B cell (primary cell): Measurements from ENCODE around the gene ZNF287. TPM values are rescaled to one million over a fixed set of nuclear protein-coding genes. Genes with fewer than 3 reads are reported as not detected.

Experiments
- ATAC-seq: fragments of 200-7000 bp; cut with Tn5 transposase; one replicate; pipeline ENCODE4 v1.10.0; 2021; ENCODE audit warnings: low read depth, mild to moderate bottlenecking, moderate number of reproducible peaks, moderate library complexity
- CTCF ChIA-PET: fragments of 350-600 bp; sonication (Branson Sonifier 250); formaldehyde crosslinking; loops from one replicate; lab custom pipeline; 2021; ENCODE audit warnings: antibody characterized with exemption, inconsistent platforms; lab: Charles Lee
- POLR2A ChIA-PET: fragments of 350-600 bp; sonication (Branson Sonifier 250); formaldehyde crosslinking; loops from one replicate; lab custom pipeline; 2021; ENCODE audit warnings: antibody characterized with exemption; lab: Charles Lee
- DNase-seq: peaks from one replicate; pipeline ENCODE4 v3.0.0; 2013
- H2AFZ ChIP-seq: 2 replicates; pipeline ENCODE4 v1.6.1; 2012; ENCODE audit warnings: mild to moderate bottlenecking, low read depth, low read length; ENCODE audit not compliant: insufficient read depth, poor library complexity, severe bottlenecking
- H3K27ac ChIP-seq, 2 donors: 1 replicate in 1 of 2; 2 replicates in 1 of 2; pipeline ENCODE4 v1.5.1; 2012 to 2013; ENCODE audit warnings: low read length in 2 of 2, mild to moderate bottlenecking in 2 of 2, moderate library complexity in 1 of 2
- H3K27me3 ChIP-seq, 4 experiments: fragments of 200-600 bp in 1 of 4; sonication (generic) in 1 of 4; replicated peaks in 1 of 4; 1 replicate in 2 of 4; 2 replicates in 2 of 4; pipeline versions ENCODE4 v1.6.1 to v1.7.0; 2013 to 2016; ENCODE audit warnings: low read length in 3 of 4, mild to moderate bottlenecking in 2 of 4, mixed read lengths in 1 of 4, moderate library complexity in 1 of 4; ENCODE audit not compliant: insufficient read depth in 4 of 4, control insufficient read depth in 3 of 4; ENCODE audit errors: control extremely low read depth in 1 of 4
- H3K36me3 ChIP-seq, 2 experiments: replicated peaks in 1 of 2; 1 replicate in 1 of 2; 2 replicates in 1 of 2; pipeline versions ENCODE4 v1.6.1 to v1.7.1; 2013; ENCODE audit warnings: low read length in 1 of 2; ENCODE audit not compliant: insufficient read depth in 2 of 2, control insufficient read depth in 1 of 2; ENCODE audit errors: control extremely low read depth in 1 of 2, extremely low read depth in 1 of 2
- H3K4me1 ChIP-seq, 2 donors: fragments of 200-600 bp in 1 of 2; sonication (generic) in 1 of 2; 1 replicate in 1 of 2; 2 replicates in 1 of 2; pipeline versions ENCODE4 v1.5.1 to v1.6.1; 2013 to 2017; ENCODE audit warnings: low read length in 2 of 2; ENCODE audit not compliant: control insufficient read depth in 2 of 2, insufficient read depth in 2 of 2
- H3K4me2 ChIP-seq: replicated peaks from 2 replicates; pipeline ENCODE3; 2012; ENCODE audit warnings: mild to moderate bottlenecking, low read depth, low read length; ENCODE audit not compliant: poor library complexity, severe bottlenecking
- H3K4me3 ChIP-seq, 5 experiments: fragments of 200-600 bp in 1 of 5; sonication (generic) in 1 of 5; 1 replicate in 3 of 5; 2 replicates in 2 of 5; pipeline versions ENCODE4 v1.5.1 to v1.7.0; 2011 to 2016; ENCODE audit warnings: low read length in 4 of 5, mild to moderate bottlenecking in 4 of 5, low read depth in 2 of 5, control low read depth in 1 of 5, moderate library complexity in 1 of 5; ENCODE audit not compliant: insufficient read depth in 1 of 5; ENCODE audit errors: control extremely low read depth in 1 of 5, extremely low read depth in 1 of 5
- H3K79me2 ChIP-seq: fragments of 200-600 bp; sonication (generic); one replicate; pipeline ENCODE4 v1.6.0; 2016; ENCODE audit warnings: low read length; ENCODE audit not compliant: control insufficient read depth, insufficient read depth
- H3K9ac ChIP-seq: fragments of 200-600 bp; sonication (generic); 2 replicates; pipeline ENCODE4 v1.6.1; 2017; ENCODE audit warnings: mild to moderate bottlenecking, low read length, moderate library complexity
- H3K9me3 ChIP-seq, 3 donors: one replicate each; pipeline versions ENCODE4 v1.6.1 to v1.7.1; 2013; ENCODE audit warnings: low read length in 2 of 3; ENCODE audit not compliant: control insufficient read depth in 2 of 3, insufficient read depth in 1 of 3; ENCODE audit errors: control extremely low read depth in 1 of 3
- H4K20me1 ChIP-seq: 2 replicates; pipeline ENCODE4 v1.6.0; 2012; ENCODE audit warnings: mild to moderate bottlenecking, low read length; ENCODE audit not compliant: insufficient read depth, control insufficient read depth, poor library complexity, severe bottlenecking
- H3K27ac Mint-ChIP-seq: one replicate; pipeline ENCODE4 v1.8.0; 2021; ENCODE audit warnings: mixed read lengths
- H3K27me3 Mint-ChIP-seq: one replicate; pipeline ENCODE4 v1.8.0; 2021; ENCODE audit warnings: mixed read lengths
- H3K4me1 Mint-ChIP-seq: one replicate; pipeline ENCODE4 v1.8.0; 2021; ENCODE audit warnings: mixed read lengths
- H3K4me3 Mint-ChIP-seq: one replicate; pipeline ENCODE4 v1.8.0; 2021; ENCODE audit warnings: mixed read lengths
- H3K9me3 Mint-ChIP-seq: one replicate; pipeline ENCODE4 v1.8.0; 2022; ENCODE audit warnings: mixed read lengths; ENCODE audit not compliant: insufficient read depth
- EZH2 ChIP-seq: IDR thresholded peaks from 2 replicates; pipeline ENCODE4 v1.6.1; 2012; ENCODE audit warnings: borderline replicate concordance, low read depth, mild to moderate bottlenecking, moderate library complexity, low read length; ENCODE audit not compliant: insufficient read depth, poor library complexity, severe bottlenecking
- WGBS: methylation state at CpG from one replicate; pipeline ENCODE4 v1.1.5; 2013; ENCODE audit warnings: missing lambda C conversion rate; ENCODE audit not compliant: insufficient coverage; 5-methylcytosine and 5-hydroxymethylcytosine counted together
- intact Hi-C: fragments of 100-400 bp; cut with micrococcal nuclease; formaldehyde crosslinking; loops from one replicate; pipeline ENCODE4 v1.10.0; 2022
- polyA plus RNA-seq: library from polyadenylated mRNA; depleted of rRNA; stranded (reverse); fragments of >200 nt; gene quantifications from 2 replicates; pipeline ENCODE4 v1.2.3, GENCODE V29; 2012
- total RNA-seq, 2 donors: library from RNA; stranded (reverse); fragments of 120-200 nt in 1 of 2; gene quantifications; 1 replicate in 1 of 2; 2 replicates in 1 of 2; pipeline versions ENCODE4 v1.2.3 to v1.2.4, GENCODE V29; 2013 to 2022
- TF ChIP-seq, protein P1 (sequence below): fragments of 200-600 bp; IDR thresholded peaks from one replicate; pipeline ENCODE4 v1.8.0; 2022; ENCODE audit warnings: antibody characterized with exemption, mild to moderate bottlenecking

ZNF287 gene
- total and polyA plus RNA-seq, 2 donors (not counting 1 experiment from before 2014, with no cell fraction given), result 4.2 to 19.3 TPM

DNA sequence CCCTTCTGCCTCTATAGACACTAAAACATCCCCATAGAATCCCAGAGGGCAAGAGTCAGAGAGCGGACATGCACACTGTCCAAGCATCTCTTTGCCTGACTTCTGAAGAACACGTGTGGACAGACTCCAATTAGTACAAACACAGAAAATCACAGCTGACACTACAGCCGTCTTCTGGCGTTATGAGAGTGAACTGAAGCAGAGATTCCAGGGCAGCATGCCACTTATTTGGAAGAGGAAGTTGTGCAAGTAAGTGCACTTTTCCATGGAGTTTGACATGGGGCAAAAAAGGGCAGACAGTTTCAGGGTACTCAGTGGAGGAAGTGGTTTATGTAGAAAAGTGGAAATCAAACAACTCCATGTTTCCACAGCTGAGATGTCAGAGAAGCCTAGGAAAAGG is 16.8 kb upstream of the ZNF287 start:
- 38% methylated on average over 4 of the region's 4 CpGs for WGBS
- peaks cover 14% of the 10 kb centered on the region for H3K4me1 Mint-ChIP-seq
- no peak overlapping the region for H3K4me3 Mint-ChIP-seq
- peaks cover 0 to 7% (median under 1%) of the 10 kb centered on the region in 3 donors for H3K9me3 ChIP-seq
- no peaks in the 10 kb centered on the region for H4K20me1 ChIP-seq
- H3K27ac ChIP-seq, result no peak overlapping the region
- ChIA-PET POLR2A (no interaction called here), CTCF (interaction anchor here (1.4 to 8.1 kb wide), 3 partner anchors 8 to 49 kb away, joined by 3 to 68 read pairs (median 8); no protein-coding TSS in a partner anchor)
- no peak overlapping the region for H2AFZ ChIP-seq
- H3K9ac ChIP-seq, result no peak overlapping the region
- intact Hi-C loops, result loop anchor here (5.0 kb wide), 2 partner anchors 67 to 133 kb away; partner anchors contain the start of gene ZNF624
- no peaks in the 10 kb centered on the region for H3K79me2 ChIP-seq
- peaks cover 0 to 36% (median 25%) of the 10 kb centered on the region in 4 experiments for H3K27me3 ChIP-seq
- DNase-seq, result no peak
- H3K4me1 ChIP-seq, result peaks cover 18 to 19% of the 10 kb centered on the region in 2 donors
- no peak overlapping the region for H3K4me2 ChIP-seq
- TF ChIP-seq EZH2, result no peak
- TF ChIP-seq, protein P1, sequence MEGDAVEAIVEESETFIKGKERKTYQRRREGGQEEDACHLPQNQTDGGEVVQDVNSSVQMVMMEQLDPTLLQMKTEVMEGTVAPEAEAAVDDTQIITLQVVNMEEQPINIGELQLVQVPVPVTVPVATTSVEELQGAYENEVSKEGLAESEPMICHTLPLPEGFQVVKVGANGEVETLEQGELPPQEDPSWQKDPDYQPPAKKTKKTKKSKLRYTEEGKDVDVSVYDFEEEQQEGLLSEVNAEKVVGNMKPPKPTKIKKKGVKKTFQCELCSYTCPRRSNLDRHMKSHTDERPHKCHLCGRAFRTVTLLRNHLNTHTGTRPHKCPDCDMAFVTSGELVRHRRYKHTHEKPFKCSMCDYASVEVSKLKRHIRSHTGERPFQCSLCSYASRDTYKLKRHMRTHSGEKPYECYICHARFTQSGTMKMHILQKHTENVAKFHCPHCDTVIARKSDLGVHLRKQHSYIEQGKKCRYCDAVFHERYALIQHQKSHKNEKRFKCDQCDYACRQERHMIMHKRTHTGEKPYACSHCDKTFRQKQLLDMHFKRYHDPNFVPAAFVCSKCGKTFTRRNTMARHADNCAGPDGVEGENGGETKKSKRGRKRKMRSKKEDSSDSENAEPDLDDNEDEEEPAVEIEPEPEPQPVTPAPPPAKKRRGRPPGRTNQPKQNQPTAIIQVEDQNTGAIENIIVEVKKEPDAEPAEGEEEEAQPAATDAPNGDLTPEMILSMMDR, result no peak
- no peaks in the 10 kb centered on the region for H3K9me3 Mint-ChIP-seq
- no peak for ATAC-seq
- no peak overlapping the region for H3K4me3 ChIP-seq
- H3K27ac Mint-ChIP-seq, result no peak overlapping the region
- no peaks in the 10 kb centered on the region for H3K36me3 ChIP-seq
- peaks cover 67% of the 10 kb centered on the region for H3K27me3 Mint-ChIP-seq

DNA sequence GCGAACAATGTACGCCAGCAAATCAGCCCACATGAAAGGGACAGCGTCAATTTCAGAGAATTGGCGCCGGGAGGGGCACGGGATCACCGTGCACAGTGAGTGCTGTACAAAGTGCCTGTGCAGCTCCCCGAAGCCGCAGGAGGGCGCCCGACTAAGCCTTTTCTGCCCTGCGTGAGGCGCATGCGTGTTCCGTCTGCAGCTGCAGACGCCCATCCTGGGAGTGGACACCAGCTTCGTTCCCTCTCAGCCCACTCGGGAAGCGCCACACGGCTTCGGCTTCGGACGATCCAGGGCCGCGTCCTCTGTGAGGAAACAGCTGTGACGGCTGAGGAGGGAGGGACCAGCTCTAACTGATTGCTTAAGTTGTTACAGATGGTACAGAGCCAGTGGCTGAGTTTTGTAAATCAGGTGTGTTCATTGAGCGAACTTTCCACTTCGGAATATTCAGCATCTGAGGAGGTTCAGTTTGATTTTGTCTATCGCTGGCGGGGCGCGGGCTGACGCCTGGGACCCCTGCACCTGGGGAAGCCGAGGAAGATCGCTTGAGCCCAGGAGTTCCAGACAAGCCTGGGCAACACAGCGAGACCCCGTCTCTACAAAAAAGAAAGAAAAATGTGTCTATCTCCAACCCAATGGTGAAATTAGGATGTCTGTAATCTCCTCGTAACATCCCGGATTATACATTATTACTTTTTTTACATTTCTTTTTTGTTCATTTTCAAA is 15.4 kb upstream of the ZNF287 start:
- Histone ChIP-seq H3K9me3 (peaks cover 1 to 7% (median 2%) of the 10 kb centered on the region in 3 donors), H3K36me3 (no peaks in the 10 kb centered on the region), H4K20me1 (no peaks in the 10 kb centered on the region), H2AFZ (peak overlapping the region; percentile 63), H3K4me2 (peak overlapping the region; percentile 72), H3K27ac (no peak overlapping the region), H3K27me3 (peaks cover 0 to 33% (median 30%) of the 10 kb centered on the region in 4 experiments), H3K9ac (peak overlapping the region; percentile 34), H3K79me2 (no peaks in the 10 kb centered on the region), H3K4me1 (peaks cover 16 to 17% of the 10 kb centered on the region in 2 donors), H3K4me3 (peak overlapping the region in 3 of 5 experiments; percentile 17 to 41 (median 25))
- H3K27me3 Mint-ChIP-seq, result peaks cover 67% of the 10 kb centered on the region
- ATAC-seq (peak; percentile 89), DNase-seq (peak; percentile 86)
- H3K9me3 Mint-ChIP-seq, result no peaks in the 10 kb centered on the region
- POLR2A ChIA-PET, result interaction anchor here (0.6 to 0.8 kb wide), 3 partner anchors 15 to 346 kb away, joined by 4 read pairs; partner anchors contain the start of gene ZNF287
- peaks cover 11% of the 10 kb centered on the region for H3K4me1 Mint-ChIP-seq
- intact Hi-C loops, result loop anchor here (1.0 kb wide), 1 partner anchor 15 kb away; the partner anchor contains the start of gene ZNF287
- no peak for TF ChIP-seq EZH2
- TF ChIP-seq, protein P1, result peak; percentile 83
- CTCF ChIA-PET, result interaction anchor here (0.7 to 8.1 kb wide), 8 partner anchors 8 to 221 kb away, joined by 3 to 68 read pairs (median 4); partner anchors contain the start of gene ZNF287
- no peak overlapping the region for H3K27ac Mint-ChIP-seq
- WGBS, result 9% methylated on average over 34 of the region's 39 CpGs
- H3K4me3 Mint-ChIP-seq, result peak overlapping the region; percentile 79
